Type B pancreatic cell (in vitro differentiated cells): ENCODE results near the gene FUS. TPM values are rescaled to one million over a fixed set of nuclear protein-coding genes. Genes with fewer than 3 reads are reported as not detected.
"Not testable (repeated sequence)": the region's sequence is repeated elsewhere in the genome, so short reads cannot be mapped to it uniquely, and the experiment has no call there.

Experiments
- DNase-seq: peaks from one replicate; pipeline ENCODE4 v3.0.0; 2021; ENCODE audit warnings: mixed read lengths; ENCODE audit not compliant: unreplicated experiment; ENCODE audit errors: extremely low spot score
- H3K27ac Mint-ChIP-seq: 2 replicates; pipeline ENCODE4 v1.8.0; 2021; ENCODE audit warnings: mild to moderate bottlenecking, mixed read lengths
- H3K27me3 Mint-ChIP-seq: 2 replicates; pipeline ENCODE4 v1.8.0; 2021; ENCODE audit warnings: mixed read lengths
- H3K36me3 Mint-ChIP-seq: 2 replicates; pipeline ENCODE4 v1.8.0; 2021; ENCODE audit warnings: mixed read lengths
- H3K4me1 Mint-ChIP-seq: one replicate; pipeline ENCODE4 v1.8.0; 2021; ENCODE audit warnings: mixed read lengths; ENCODE audit not compliant: unreplicated experiment
- H3K4me3 Mint-ChIP-seq: 2 replicates; pipeline ENCODE4 v1.8.0; 2021; ENCODE audit warnings: mild to moderate bottlenecking, mixed read lengths
- H3K9me3 Mint-ChIP-seq: 2 replicates; pipeline ENCODE4 v1.8.0; 2021; ENCODE audit warnings: mixed read lengths
- CTCF ChIP-seq: fragments of 200-600 bp; sonication (generic); conservative IDR thresholded peaks from 2 replicates; pipeline ENCODE4 v1.5.0; 2021; ENCODE audit warnings: antibody characterized with exemption, mild to moderate bottlenecking
- total RNA-seq: library from RNA; stranded (reverse); gene quantifications from 2 replicates; pipeline ENCODE4 v1.2.1, GENCODE V29; 2021; ENCODE audit warnings: low replicate concordance

FUS gene
- total RNA-seq, 1 donor from 2014 or later: 654 TPM

DNA sequence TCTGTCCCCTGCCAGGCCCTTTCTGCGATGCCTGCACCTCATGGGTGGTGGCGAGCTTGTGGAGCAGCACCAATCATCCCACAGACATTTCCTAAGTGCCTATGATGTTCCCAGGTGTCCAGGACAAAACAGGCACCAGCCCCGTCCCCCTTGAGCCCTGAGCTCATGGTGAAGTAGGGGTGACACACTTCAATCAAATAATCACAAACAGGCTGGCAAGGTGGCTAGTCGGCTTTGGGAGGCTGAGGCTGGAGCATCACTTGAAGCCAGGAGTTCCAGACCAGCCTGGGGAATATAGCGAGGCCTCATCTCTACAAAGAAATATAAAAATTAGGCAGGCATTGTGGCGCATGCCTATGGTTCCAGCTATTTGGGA lies 43.7 kb upstream of the FUS start:
- peaks cover 24% of the 10 kb centered on the region for H3K4me1 Mint-ChIP-seq
- H3K36me3 Mint-ChIP-seq: peaks cover under 1% of the 10 kb centered on the region
- TF ChIP-seq CTCF: no peak
- peak overlapping the region; percentile 95 for H3K27ac Mint-ChIP-seq
- no peaks in the 10 kb centered on the region for H3K9me3 Mint-ChIP-seq
- H3K4me3 Mint-ChIP-seq: peak overlapping the region; percentile 83
- peaks cover 6% of the 10 kb centered on the region for H3K27me3 Mint-ChIP-seq
- DNase-seq: no peak

DNA sequence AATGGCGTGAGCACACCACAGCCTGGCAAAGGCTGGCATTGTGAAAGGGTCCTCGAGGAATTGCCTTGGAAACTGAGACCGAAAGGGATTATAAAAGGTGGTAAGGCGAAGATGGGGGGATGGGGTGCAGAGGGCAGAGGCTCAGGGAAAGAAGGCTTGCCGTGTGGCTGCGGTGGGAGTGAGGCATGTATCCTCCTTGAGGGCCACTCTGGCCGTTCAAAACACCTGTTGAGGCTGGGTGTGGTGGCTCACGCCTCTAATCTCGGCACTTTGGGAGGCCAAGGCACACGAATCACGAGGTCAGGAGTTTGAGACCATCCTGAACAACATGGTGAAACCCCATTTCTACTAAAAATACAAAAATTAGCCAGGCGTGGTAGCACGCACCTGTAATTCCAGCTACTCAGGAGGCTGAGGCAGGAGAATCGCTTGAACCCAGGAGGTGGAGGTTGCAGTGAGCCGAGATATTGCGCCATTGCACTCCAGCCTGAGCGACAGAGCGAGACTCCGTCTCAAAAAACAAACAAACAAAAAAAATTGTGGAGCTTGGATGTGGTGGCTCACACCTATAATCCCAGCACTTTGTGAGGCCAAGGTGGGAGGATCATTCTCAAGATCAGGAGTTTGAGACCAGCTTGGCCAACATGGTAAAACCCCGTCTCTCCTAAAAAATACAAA lies 43.0 kb upstream of the FUS start:
- Mint-ChIP-seq H3K4me1 (peaks cover 26% of the 10 kb centered on the region), H3K27ac (peak overlapping the region; percentile 95)
- H3K4me3 Mint-ChIP-seq, H3K36me3 Mint-ChIP-seq, DNase-seq, H3K27me3 Mint-ChIP-seq, H3K9me3 Mint-ChIP-seq: not testable (repeated sequence)

DNA sequence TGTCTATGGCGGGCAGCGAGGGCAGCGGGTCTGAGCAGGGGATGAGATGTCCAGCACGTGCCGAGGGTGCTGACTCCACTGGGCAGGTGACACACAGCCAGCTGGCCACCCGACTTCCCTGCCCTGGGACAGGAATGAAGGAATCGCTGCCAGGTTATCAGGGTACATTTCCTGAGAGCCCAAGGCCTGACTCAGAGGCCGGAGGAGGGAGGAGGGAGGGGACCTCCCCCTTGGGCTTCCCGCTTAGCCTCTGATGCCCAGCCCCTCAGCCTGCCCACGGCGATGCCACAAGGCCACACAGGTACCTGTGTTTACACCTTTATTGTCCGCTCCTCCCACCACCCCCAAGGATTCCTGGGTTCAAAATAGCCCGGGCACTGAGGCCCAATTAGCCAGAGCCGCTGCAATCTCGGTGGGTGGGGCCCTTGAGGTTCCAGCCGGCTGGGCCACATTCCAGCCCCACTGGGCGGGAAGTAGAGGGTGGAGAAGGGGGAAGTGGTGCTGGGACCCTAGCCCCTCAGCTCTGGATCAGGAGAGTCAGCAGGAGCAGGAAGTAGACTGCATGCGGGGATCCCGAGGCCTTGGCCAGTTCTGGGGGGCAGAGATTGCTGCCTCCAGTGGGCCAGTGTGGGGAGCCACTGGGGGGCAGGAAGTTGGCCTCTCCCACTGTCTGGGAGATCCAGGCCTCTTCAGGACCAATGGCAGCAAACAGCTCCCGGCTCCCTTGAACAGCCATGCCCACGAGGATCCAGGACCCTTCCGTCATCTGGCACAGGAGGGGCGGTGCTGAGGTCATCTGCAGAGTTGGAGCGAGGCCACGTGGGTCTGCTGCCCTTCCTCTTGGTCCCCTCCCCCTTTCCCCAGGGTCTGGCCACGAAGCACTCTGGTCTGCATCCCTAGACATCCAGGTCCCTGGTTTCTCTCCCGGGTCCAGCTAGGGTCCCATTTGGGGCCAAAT lies 41.0 kb upstream of the FUS start:
- TF ChIP-seq CTCF: no peak
- Mint-ChIP-seq H3K27ac (peak overlapping the region; percentile 87), H3K36me3 (no peaks in the 10 kb centered on the region), H3K27me3 (peaks cover 6% of the 10 kb centered on the region), H3K4me1 (peaks cover 21% of the 10 kb centered on the region), H3K9me3 (no peaks in the 10 kb centered on the region), H3K4me3 (peak overlapping the region; percentile 74)
- no peak for DNase-seq

DNA sequence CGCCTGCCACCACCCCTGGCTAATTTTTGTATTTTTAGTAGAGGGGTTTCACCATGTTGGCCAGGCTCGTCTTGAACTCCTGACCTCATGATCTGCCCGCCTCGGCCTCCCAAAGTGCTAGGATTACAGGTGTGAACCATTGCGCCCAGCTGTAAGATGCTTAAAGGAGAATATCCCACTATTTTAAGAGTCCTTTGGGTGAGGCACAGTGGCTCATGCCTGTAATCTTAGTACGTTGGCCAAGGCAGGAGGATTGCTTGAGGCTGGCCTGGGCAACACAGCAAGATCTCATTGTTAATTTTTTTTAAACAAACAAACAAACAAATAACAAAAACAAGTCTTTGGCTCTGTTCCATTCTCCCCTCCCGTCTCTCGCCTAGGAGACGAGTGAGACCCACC lies 38.9 kb upstream of the FUS start:
- H3K27ac Mint-ChIP-seq: peak overlapping the region; percentile 92
- H3K4me3 Mint-ChIP-seq: peak overlapping the region; percentile 67

GRCh38 chr16:31141489-31142108 lies 38.3 kb upstream of the FUS start:
- H3K27me3 Mint-ChIP-seq: peaks cover 7% of the 10 kb centered on the region
- TF ChIP-seq CTCF: no peak
- no peaks in the 10 kb centered on the region for H3K36me3 Mint-ChIP-seq
- peaks cover 9% of the 10 kb centered on the region for H3K4me1 Mint-ChIP-seq
- peak overlapping the region; percentile 86 for H3K4me3 Mint-ChIP-seq
- H3K9me3 Mint-ChIP-seq: no peaks in the 10 kb centered on the region
- no peak for DNase-seq
- H3K27ac Mint-ChIP-seq: peak overlapping the region; percentile 92

More for the DNA sequence above, 38.9 kb upstream of the FUS start:
- DNase-seq, H3K9me3 Mint-ChIP-seq, H3K36me3 Mint-ChIP-seq, H3K27me3 Mint-ChIP-seq: not testable (repeated sequence)
- peaks cover 12% of the 10 kb centered on the region for H3K4me1 Mint-ChIP-seq

DNA sequence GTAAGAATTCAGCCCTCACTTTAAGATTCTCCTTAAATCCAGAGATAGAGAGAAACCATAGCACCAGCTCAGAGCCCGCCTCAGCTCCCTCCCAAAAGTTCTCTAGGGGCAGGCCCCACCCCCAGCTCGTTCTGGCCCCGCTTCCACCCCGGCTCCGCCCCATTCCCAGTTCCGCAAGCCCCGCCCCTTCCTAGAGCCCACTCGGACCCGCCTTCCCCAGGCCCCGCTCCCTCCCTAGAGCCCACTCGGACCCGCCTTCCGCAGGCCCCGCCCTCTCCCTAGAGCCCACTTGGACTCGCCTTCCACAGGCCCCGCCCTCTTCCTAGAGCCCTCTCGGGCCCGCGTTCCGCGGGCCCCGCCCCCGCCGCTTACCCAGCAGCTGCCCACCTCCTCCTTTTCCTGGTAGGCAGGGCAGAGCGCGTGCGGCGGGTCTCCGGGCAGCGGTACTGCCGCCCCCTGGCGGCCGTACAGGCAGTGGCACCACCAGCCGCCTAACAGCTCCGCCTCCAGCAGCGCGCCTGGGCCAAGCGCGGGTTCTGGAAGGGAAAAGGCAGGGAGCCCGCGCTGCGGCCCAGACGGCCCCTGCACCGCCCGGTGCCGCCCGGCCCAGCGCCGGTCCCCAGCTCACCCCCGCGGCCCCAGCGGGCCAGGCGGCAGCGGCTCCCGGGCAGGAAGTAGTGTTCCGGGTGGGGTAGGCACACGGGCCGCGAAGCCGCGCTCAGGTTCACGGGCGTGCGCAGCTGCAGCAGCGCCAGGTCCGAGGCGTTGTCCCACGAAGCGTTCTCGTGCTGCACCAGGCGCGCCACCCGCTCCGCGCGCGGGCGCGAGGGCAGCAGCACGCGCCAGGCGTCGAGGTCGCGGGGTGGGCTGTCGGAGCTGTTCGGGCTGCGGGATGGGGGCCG lies 37.6 kb upstream of the FUS start:
- DNase-seq: peak; percentile 99
- TF ChIP-seq CTCF: peak; percentile 99
- Mint-ChIP-seq H3K9me3 (no peaks in the 10 kb centered on the region), H3K36me3 (no peaks in the 10 kb centered on the region), H3K27ac (peak overlapping the region; percentile 92), H3K4me3 (peak overlapping the region; percentile 86), H3K4me1 (peaks cover 9% of the 10 kb centered on the region), H3K27me3 (peaks cover 15% of the 10 kb centered on the region)
